Measurements from ENCODE around the gene GARNL3. TPM values are rescaled to one million over a fixed set of nuclear protein-coding genes. Genes with fewer than 3 reads are reported as not detected.

The GARNL3 gene
- total and polyA plus RNA-seq, 2 of the 13 experiments (the other 11 are each of a cell fraction or from before 2014, with no cell fraction given), result 3.9 to 11.0 TPM

GRCh38 chr9:127396808-127397645 is 132.5 kb downstream of the GARNL3 start, which contains the start of gene SLC2A8 (continued):
- TF ChIP-seq PATZ1 (CRISPR knock-in tag; IDR thresholded peaks at IDR 0.05) (peak; percentile 43; the same call in 1 of the 2 replicates), SRSF9 (IDR thresholded peaks at IDR 0.05; ENCODE audit: borderline replicate concordance, insufficient read depth, low read depth, low read length, poor library complexity, severe bottlenecking) (no peak), SAP130 (CRISPR knock-in tag; IDR thresholded peaks at IDR 0.05; ENCODE audit: low read depth) (peak; percentile 54), ZNF354B (CRISPR knock-in tag; IDR thresholded peaks at IDR 0.05) (no peak), ZNF256 (CRISPR knock-in tag; conservative IDR thresholded peaks at IDR 0.05) (no peak), MED8 (CRISPR knock-in tag; IDR thresholded peaks at IDR 0.05; ENCODE audit: insufficient replicate concordance) (peak; percentile 27), ZC3H13 (CRISPR knock-in tag; IDR thresholded peaks at IDR 0.05) (peak; percentile 60; the same call in 1 of the 2 replicates), TBX3 (IDR thresholded peaks at IDR 0.05; ENCODE audit: borderline replicate concordance) (peak; percentile 33; the same call in 1 of the 2 replicates), KLF12 (CRISPR knock-in tag; IDR thresholded peaks at IDR 0.05; ENCODE audit: borderline replicate concordance) (no peak), ZNF510 (CRISPR knock-in tag; IDR thresholded peaks at IDR 0.05; ENCODE audit: low read depth) (no peak), HNRNPH1 (optimal IDR thresholded peaks at IDR 0.05; ENCODE audit: low read depth, low read length) (no peak)
- TF ChIP-seq, protein P1, sequence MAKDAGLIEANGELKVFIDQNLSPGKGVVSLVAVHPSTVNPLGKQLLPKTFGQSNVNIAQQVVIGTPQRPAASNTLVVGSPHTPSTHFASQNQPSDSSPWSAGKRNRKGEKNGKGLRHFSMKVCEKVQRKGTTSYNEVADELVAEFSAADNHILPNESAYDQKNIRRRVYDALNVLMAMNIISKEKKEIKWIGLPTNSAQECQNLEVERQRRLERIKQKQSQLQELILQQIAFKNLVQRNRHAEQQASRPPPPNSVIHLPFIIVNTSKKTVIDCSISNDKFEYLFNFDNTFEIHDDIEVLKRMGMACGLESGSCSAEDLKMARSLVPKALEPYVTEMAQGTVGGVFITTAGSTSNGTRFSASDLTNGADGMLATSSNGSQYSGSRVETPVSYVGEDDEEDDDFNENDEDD (CRISPR knock-in tag; IDR thresholded peaks at IDR 0.05; ENCODE audit: borderline replicate concordance), result peak; percentile 36; the same call in 1 of the 2 replicates
- TF ChIP-seq, protein P2, sequence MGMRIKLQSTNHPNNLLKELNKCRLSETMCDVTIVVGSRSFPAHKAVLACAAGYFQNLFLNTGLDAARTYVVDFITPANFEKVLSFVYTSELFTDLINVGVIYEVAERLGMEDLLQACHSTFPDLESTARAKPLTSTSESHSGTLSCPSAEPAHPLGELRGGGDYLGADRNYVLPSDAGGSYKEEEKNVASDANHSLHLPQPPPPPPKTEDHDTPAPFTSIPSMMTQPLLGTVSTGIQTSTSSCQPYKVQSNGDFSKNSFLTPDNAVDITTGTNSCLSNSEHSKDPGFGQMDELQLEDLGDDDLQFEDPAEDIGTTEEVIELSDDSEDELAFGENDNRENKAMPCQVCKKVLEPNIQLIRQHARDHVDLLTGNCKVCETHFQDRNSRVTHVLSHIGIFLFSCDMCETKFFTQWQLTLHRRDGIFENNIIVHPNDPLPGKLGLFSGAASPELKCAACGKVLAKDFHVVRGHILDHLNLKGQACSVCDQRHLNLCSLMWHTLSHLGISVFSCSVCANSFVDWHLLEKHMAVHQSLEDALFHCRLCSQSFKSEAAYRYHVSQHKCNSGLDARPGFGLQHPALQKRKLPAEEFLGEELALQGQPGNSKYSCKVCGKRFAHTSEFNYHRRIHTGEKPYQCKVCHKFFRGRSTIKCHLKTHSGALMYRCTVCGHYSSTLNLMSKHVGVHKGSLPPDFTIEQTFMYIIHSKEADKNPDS (CRISPR knock-in tag; IDR thresholded peaks at IDR 0.05), result no peak
- TF ChIP-seq, protein P3, sequence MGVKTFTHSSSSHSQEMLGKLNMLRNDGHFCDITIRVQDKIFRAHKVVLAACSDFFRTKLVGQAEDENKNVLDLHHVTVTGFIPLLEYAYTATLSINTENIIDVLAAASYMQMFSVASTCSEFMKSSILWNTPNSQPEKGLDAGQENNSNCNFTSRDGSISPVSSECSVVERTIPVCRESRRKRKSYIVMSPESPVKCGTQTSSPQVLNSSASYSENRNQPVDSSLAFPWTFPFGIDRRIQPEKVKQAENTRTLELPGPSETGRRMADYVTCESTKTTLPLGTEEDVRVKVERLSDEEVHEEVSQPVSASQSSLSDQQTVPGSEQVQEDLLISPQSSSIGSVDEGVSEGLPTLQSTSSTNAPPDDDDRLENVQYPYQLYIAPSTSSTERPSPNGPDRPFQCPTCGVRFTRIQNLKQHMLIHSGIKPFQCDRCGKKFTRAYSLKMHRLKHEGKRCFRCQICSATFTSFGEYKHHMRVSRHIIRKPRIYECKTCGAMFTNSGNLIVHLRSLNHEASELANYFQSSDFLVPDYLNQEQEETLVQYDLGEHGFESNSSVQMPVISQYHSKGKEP (CRISPR knock-in tag; IDR thresholded peaks at IDR 0.05), result no peak
- TF ChIP-seq, protein P4, sequence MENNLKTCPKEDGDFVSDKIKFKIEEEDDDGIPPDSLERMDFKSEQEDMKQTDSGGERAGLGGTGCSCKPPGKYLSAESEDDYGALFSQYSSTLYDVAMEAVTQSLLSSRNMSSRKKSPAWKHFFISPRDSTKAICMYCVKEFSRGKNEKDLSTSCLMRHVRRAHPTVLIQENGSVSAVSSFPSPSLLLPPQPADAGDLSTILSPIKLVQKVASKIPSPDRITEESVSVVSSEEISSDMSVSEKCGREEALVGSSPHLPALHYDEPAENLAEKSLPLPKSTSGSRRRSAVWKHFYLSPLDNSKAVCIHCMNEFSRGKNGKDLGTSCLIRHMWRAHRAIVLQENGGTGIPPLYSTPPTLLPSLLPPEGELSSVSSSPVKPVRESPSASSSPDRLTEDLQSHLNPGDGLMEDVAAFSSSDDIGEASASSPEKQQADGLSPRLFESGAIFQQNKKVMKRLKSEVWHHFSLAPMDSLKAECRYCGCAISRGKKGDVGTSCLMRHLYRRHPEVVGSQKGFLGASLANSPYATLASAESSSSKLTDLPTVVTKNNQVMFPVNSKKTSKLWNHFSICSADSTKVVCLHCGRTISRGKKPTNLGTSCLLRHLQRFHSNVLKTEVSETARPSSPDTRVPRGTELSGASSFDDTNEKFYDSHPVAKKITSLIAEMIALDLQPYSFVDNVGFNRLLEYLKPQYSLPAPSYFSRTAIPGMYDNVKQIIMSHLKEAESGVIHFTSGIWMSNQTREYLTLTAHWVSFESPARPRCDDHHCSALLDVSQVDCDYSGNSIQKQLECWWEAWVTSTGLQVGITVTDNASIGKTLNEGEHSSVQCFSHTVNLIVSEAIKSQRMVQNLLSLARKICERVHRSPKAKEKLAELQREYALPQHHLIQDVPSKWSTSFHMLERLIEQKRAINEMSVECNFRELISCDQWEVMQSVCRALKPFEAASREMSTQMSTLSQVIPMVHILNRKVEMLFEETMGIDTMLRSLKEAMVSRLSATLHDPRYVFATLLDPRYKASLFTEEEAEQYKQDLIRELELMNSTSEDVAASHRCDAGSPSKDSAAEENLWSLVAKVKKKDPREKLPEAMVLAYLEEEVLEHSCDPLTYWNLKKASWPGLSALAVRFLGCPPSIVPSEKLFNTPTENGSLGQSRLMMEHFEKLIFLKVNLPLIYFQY (CRISPR knock-in tag; IDR thresholded peaks at IDR 0.05; ENCODE audit: borderline replicate concordance), result peak; percentile 59; the same call in 1 of the 2 replicates
